Measurements from ENCODE around the gene DMXL1. TPM values are rescaled to one million over a fixed set of nuclear protein-coding genes. Genes with fewer than 3 reads are reported as not detected.

Gene DMXL1
- total RNA-seq, 1 donor, result 86.1 TPM

GRCh38 chr5:119267958-119268386 is 197.1 kb downstream of the DMXL1 start:
- H3K9me3 ChIP-seq (ENCODE audit: low read depth, low read length), result no peaks in the 10 kb centered on the region
- no peaks in the 10 kb centered on the region for H3K27me3 ChIP-seq (ENCODE audit: insufficient read depth, low read length)
- peaks cover 6% of the 10 kb centered on the region for H3K4me1 ChIP-seq (ENCODE audit: insufficient read depth, low read length)
- H4K20me1 ChIP-seq (ENCODE audit: insufficient read depth, low read length), result no peaks in the 10 kb centered on the region
- TF ChIP-seq CTCF (IDR thresholded peaks at IDR 0.05; ENCODE audit: extremely low read depth, low read depth, low read length), result peak; percentile 44
- H3K4me3 ChIP-seq (ENCODE audit: insufficient read depth, low read length), result peak overlapping the region; percentile 79
- H2AFZ ChIP-seq (ENCODE audit: low read length), result peak overlapping the region; percentile 91
- peaks cover 17% of the 10 kb centered on the region for H3K79me2 ChIP-seq (ENCODE audit: insufficient read depth, low read length)
- no peaks in the 10 kb centered on the region for H3K36me3 ChIP-seq (ENCODE audit: insufficient read depth, low read length)
- peak overlapping the region; percentile 95 for H3K4me2 ChIP-seq (ENCODE audit: insufficient read depth, low read length)
- peak overlapping the region; percentile 65 for H3K27ac ChIP-seq (ENCODE audit: low read depth, low read length)
- DNase-seq (ENCODE audit: insufficient read length, low spot score, missing footprints), result peak; percentile 95

- Histone ChIP-seq H2AFZ (ENCODE audit: low read length) (peak overlapping the region; percentile 92), H3K79me2 (ENCODE audit: insufficient read depth, low read length) (peaks cover 20% of the 10 kb centered on the region), H3K4me3 (ENCODE audit: insufficient read depth, low read length) (peak overlapping the region; percentile 79), H3K9me3 (ENCODE audit: low read depth, low read length) (no peaks in the 10 kb centered on the region), H3K4me2 (ENCODE audit: insufficient read depth, low read length) (peak overlapping the region; percentile 95), H3K27me3 (ENCODE audit: insufficient read depth, low read length) (no peaks in the 10 kb centered on the region), H3K4me1 (ENCODE audit: insufficient read depth, low read length) (peaks cover 6% of the 10 kb centered on the region), H3K36me3 (ENCODE audit: insufficient read depth, low read length) (no peaks in the 10 kb centered on the region), H4K20me1 (ENCODE audit: insufficient read depth, low read length) (no peaks in the 10 kb centered on the region), H3K27ac (ENCODE audit: low read depth, low read length) (peak overlapping the region; percentile 65)
- DNase-seq (ENCODE audit: insufficient read length, low spot score, missing footprints), result peak; percentile 94
- TF ChIP-seq CTCF (IDR thresholded peaks at IDR 0.05; ENCODE audit: extremely low read depth, low read depth, low read length), result no peak
Measured at GRCh38 chr5:119268387-119269060, 197.6 kb downstream of the DMXL1 start.

- peaks cover 20% of the 10 kb centered on the region for H3K79me2 ChIP-seq (ENCODE audit: insufficient read depth, low read length)
- no peaks in the 10 kb centered on the region for H3K36me3 ChIP-seq (ENCODE audit: insufficient read depth, low read length)
- no peaks in the 10 kb centered on the region for H4K20me1 ChIP-seq (ENCODE audit: insufficient read depth, low read length)
- H3K4me1 ChIP-seq (ENCODE audit: insufficient read depth, low read length), result peaks cover 10% of the 10 kb centered on the region
- peak overlapping the region; percentile 92 for H2AFZ ChIP-seq (ENCODE audit: low read length)
- TF ChIP-seq CTCF (IDR thresholded peaks at IDR 0.05; ENCODE audit: extremely low read depth, low read depth, low read length), result no peak
- DNase-seq (ENCODE audit: insufficient read length, low spot score, missing footprints), result no peak
- H3K4me3 ChIP-seq (ENCODE audit: insufficient read depth, low read length), result peak overlapping the region; percentile 79
- no peaks in the 10 kb centered on the region for H3K9me3 ChIP-seq (ENCODE audit: low read depth, low read length)
- no peaks in the 10 kb centered on the region for H3K27me3 ChIP-seq (ENCODE audit: insufficient read depth, low read length)
- H3K27ac ChIP-seq (ENCODE audit: low read depth, low read length), result peak overlapping the region; percentile 65
- H3K4me2 ChIP-seq (ENCODE audit: insufficient read depth, low read length), result peak overlapping the region; percentile 95
Measured at GRCh38 chr5:119269061-119269944, 198.4 kb downstream of the DMXL1 start.

- H3K36me3 ChIP-seq (ENCODE audit: insufficient read depth, low read length), result no peaks in the 10 kb centered on the region
- no peaks in the 10 kb centered on the region for H4K20me1 ChIP-seq (ENCODE audit: insufficient read depth, low read length)
- H3K4me2 ChIP-seq (ENCODE audit: insufficient read depth, low read length), result no peak overlapping the region
- no peak for DNase-seq (ENCODE audit: insufficient read length, low spot score, missing footprints)
- no peak overlapping the region for H3K4me3 ChIP-seq (ENCODE audit: insufficient read depth, low read length)
- no peak overlapping the region for H2AFZ ChIP-seq (ENCODE audit: low read length)
- H3K27me3 ChIP-seq (ENCODE audit: insufficient read depth, low read length), result no peaks in the 10 kb centered on the region
- TF ChIP-seq CTCF (IDR thresholded peaks at IDR 0.05; ENCODE audit: extremely low read depth, low read depth, low read length), result no peak
- H3K9me3 ChIP-seq (ENCODE audit: low read depth, low read length), result no peaks in the 10 kb centered on the region
- H3K27ac ChIP-seq (ENCODE audit: low read depth, low read length), result no peak overlapping the region
- H3K4me1 ChIP-seq (ENCODE audit: insufficient read depth, low read length), result peaks cover 18% of the 10 kb centered on the region
- H3K79me2 ChIP-seq (ENCODE audit: insufficient read depth, low read length), result peaks cover 20% of the 10 kb centered on the region
Measured at GRCh38 chr5:119270121-119270565, 199.3 kb downstream of the DMXL1 start.

Measured in osteoblast (primary cell).